ENCODE results near the gene MED22.
"Not testable (repeated sequence)": the region's sequence is repeated elsewhere in the genome, so short reads cannot be mapped to it uniquely, and the experiment has no call there.

The MED22 gene

GRCh38 chr9:133347985-133348717 is at the start of gene MED22, which contains the start of gene RPL7A:
MED22 (minus strand) TSS chr9:133348131; CDS start chr9:133346662, 1,469 bp downstream.
RPL7A (plus strand) TSS chr9:133348218; CDS start chr9:133348244, 26 bp downstream.
- Mint-ChIP-seq H3K9me3 (no peaks in the 10 kb centered on the region), H3K27me3 (ENCODE audit: low read depth) (no peaks in the 10 kb centered on the region), H3K4me3 (peak within 1 kb of the TSS; percentile 99), H3K36me3 (ENCODE audit: low read depth) (peaks cover 56% of the 10 kb centered on the region), H3K27ac (peak within 1 kb of the TSS; percentile 98), H3K4me1 (ENCODE audit: low read depth) (peaks cover 31% of the 10 kb centered on the region)
- peak; percentile 92 for DNase-seq (ENCODE audit: low spot score)

DNA sequence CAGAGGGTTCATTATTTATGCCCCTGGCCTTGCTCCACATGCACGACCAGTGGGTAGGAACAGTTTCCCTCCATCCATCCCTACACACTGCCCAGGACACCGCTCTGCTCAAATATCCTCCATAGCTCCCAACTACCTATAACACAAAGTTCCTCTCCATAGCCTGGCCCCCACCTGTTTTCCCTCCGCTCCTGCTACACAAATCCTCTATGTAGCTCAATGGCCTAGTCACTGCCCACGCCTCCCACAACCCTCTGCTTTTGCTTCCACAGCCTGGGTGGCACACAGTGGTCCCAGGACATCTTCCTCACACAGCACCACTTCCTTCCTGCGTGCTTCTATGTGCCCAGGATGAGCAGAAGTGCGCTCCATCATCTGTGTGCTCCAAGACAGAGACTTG is 49.4 kb upstream of the MED22 start:
- Mint-ChIP-seq H3K4me3 (no peak overlapping the region), H3K4me1 (ENCODE audit: low read depth) (no peaks in the 10 kb centered on the region), H3K36me3 (ENCODE audit: low read depth) (no peaks in the 10 kb centered on the region), H3K27ac (no peak overlapping the region), H3K9me3 (no peaks in the 10 kb centered on the region), H3K27me3 (ENCODE audit: low read depth) (no peaks in the 10 kb centered on the region)
- no peak for DNase-seq (ENCODE audit: low spot score)

- Mint-ChIP-seq H3K9me3 (no peaks in the 10 kb centered on the region), H3K36me3 (ENCODE audit: low read depth) (no peaks in the 10 kb centered on the region), H3K27me3 (ENCODE audit: low read depth) (no peaks in the 10 kb centered on the region), H3K27ac (no peak overlapping the region), H3K4me3 (no peak overlapping the region), H3K4me1 (ENCODE audit: low read depth) (no peaks in the 10 kb centered on the region)
- DNase-seq (ENCODE audit: low spot score): no peak
Observed at GRCh38 chr9:133396952-133397351, 49.0 kb upstream of the MED22 start.

DNA sequence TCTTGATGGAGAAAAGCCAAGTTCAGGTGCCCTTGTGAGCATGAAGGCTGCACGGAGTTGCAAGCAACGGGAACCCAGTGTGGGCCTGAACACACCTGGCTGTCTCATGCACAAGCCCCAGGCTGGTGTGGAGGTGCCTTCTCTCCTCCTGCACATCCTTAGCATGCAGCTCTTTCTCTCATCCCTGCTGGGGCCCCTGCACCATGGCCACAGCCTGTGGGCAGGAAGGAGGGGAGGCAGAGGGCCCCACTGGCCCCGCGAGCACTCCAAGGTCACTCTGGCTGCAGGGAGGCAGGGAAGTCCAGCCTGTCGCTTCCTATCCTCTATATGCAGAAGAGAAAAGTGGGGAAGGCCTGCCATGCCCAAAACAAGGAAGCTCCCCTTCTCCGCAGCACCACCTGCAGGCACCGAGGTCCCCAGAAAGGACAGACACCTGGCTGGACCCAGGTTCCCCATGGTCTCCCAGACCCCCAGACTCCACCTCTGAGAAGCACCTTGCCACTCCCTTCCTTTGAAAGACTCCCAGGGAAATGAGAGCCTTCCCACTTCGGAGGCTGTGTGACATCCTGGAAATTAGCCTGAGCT is 46.8 kb upstream of the MED22 start:
- H3K27me3 Mint-ChIP-seq (ENCODE audit: low read depth): no peaks in the 10 kb centered on the region
- H3K4me1 Mint-ChIP-seq (ENCODE audit: low read depth): no peaks in the 10 kb centered on the region
- DNase-seq (ENCODE audit: low spot score): no peak
- no peaks in the 10 kb centered on the region for H3K36me3 Mint-ChIP-seq (ENCODE audit: low read depth)
- H3K9me3 Mint-ChIP-seq: no peaks in the 10 kb centered on the region
- no peak overlapping the region for H3K4me3 Mint-ChIP-seq
- H3K27ac Mint-ChIP-seq: no peak overlapping the region

- no peaks in the 10 kb centered on the region for H3K9me3 Mint-ChIP-seq
- no peaks in the 10 kb centered on the region for H3K36me3 Mint-ChIP-seq (ENCODE audit: low read depth)
- no peak overlapping the region for H3K27ac Mint-ChIP-seq
- H3K4me1 Mint-ChIP-seq (ENCODE audit: low read depth): no peaks in the 10 kb centered on the region
- no peak overlapping the region for H3K4me3 Mint-ChIP-seq
- H3K27me3 Mint-ChIP-seq (ENCODE audit: low read depth): no peaks in the 10 kb centered on the region
- DNase-seq (ENCODE audit: low spot score): no peak
Observed at GRCh38 chr9:133393399-133393798, 45.5 kb upstream of the MED22 start.

- not testable (repeated sequence) for H3K36me3 Mint-ChIP-seq (ENCODE audit: low read depth); H3K4me3 Mint-ChIP-seq; H3K9me3 Mint-ChIP-seq; H3K27ac Mint-ChIP-seq; H3K27me3 Mint-ChIP-seq (ENCODE audit: low read depth); H3K4me1 Mint-ChIP-seq (ENCODE audit: low read depth); DNase-seq (ENCODE audit: low spot score)
Observed at GRCh38 chr9:133392308-133392707, 44.4 kb upstream of the MED22 start.

- H3K4me1 Mint-ChIP-seq (ENCODE audit: low read depth); H3K27ac Mint-ChIP-seq; H3K27me3 Mint-ChIP-seq (ENCODE audit: low read depth); DNase-seq (ENCODE audit: low spot score); H3K36me3 Mint-ChIP-seq (ENCODE audit: low read depth); H3K4me3 Mint-ChIP-seq; H3K9me3 Mint-ChIP-seq: not testable (repeated sequence)
Observed at GRCh38 chr9:133391449-133391848, 43.5 kb upstream of the MED22 start.

DNA sequence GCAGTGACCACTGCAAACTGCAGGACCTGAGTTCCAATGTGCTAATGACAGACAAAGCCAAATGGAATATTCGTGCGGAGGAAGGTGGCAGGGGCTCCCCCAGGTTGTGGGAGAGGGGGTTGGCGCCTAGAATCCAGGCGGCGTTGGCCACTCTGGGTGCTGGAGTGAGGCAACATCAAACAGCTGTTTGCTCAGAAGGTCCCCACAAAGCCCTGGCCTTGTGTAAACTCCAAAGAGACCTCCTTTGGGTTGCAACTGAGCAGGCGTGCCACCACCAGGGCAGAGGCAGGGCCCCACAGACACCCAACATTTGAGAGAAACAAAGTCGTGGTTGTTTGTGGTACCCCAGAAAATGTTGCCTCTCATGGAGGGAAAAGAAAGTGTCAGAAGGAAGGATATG is 42.8 kb upstream of the MED22 start:
- Mint-ChIP-seq H3K27me3 (ENCODE audit: low read depth) (no peaks in the 10 kb centered on the region), H3K27ac (no peak overlapping the region), H3K36me3 (ENCODE audit: low read depth) (no peaks in the 10 kb centered on the region), H3K4me1 (ENCODE audit: low read depth) (no peaks in the 10 kb centered on the region), H3K4me3 (no peak overlapping the region), H3K9me3 (no peaks in the 10 kb centered on the region)
- DNase-seq (ENCODE audit: low spot score): no peak

DNA sequence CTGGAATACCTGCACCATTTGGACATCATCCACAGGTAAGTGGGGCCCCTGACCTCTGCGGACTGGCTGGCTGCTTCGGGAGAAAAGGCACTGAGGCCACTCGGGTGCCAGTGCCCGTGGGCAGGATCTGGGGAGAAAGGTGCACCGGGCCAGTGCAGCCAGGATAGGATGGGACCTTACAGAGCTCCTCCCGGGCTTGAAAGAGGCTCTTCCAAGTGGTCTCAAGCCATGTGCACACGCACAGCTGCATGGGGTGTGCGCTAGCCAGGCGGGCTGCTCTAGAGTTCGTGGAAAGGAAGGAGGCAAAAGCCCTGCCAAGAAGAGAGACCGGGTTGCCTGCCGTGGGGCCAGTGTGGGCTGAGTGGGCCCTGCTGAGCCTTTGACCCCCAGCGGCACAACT is 41.6 kb upstream of the MED22 start:
- H3K27ac Mint-ChIP-seq: no peak overlapping the region
- no peaks in the 10 kb centered on the region for H3K36me3 Mint-ChIP-seq (ENCODE audit: low read depth)
- no peaks in the 10 kb centered on the region for H3K27me3 Mint-ChIP-seq (ENCODE audit: low read depth)
- no peak overlapping the region for H3K4me3 Mint-ChIP-seq
- DNase-seq (ENCODE audit: low spot score): no peak
- no peaks in the 10 kb centered on the region for H3K4me1 Mint-ChIP-seq (ENCODE audit: low read depth)
- no peaks in the 10 kb centered on the region for H3K9me3 Mint-ChIP-seq

- H3K27ac Mint-ChIP-seq: no peak overlapping the region
- H3K4me1 Mint-ChIP-seq (ENCODE audit: low read depth): no peaks in the 10 kb centered on the region
- no peaks in the 10 kb centered on the region for H3K9me3 Mint-ChIP-seq
- no peaks in the 10 kb centered on the region for H3K27me3 Mint-ChIP-seq (ENCODE audit: low read depth)
- no peak overlapping the region for H3K4me3 Mint-ChIP-seq
- no peak for DNase-seq (ENCODE audit: low spot score)
- H3K36me3 Mint-ChIP-seq (ENCODE audit: low read depth): no peaks in the 10 kb centered on the region
Observed at GRCh38 chr9:133389025-133389557, 41.2 kb upstream of the MED22 start.

- no peaks in the 10 kb centered on the region for H3K27me3 Mint-ChIP-seq (ENCODE audit: low read depth)
- H3K36me3 Mint-ChIP-seq (ENCODE audit: low read depth): no peaks in the 10 kb centered on the region
- no peak for DNase-seq (ENCODE audit: low spot score)
- H3K4me1 Mint-ChIP-seq (ENCODE audit: low read depth): no peaks in the 10 kb centered on the region
- H3K9me3 Mint-ChIP-seq: no peaks in the 10 kb centered on the region
- H3K4me3 Mint-ChIP-seq: no peak overlapping the region
- H3K27ac Mint-ChIP-seq: no peak overlapping the region
Observed at GRCh38 chr9:133387680-133388079, 39.7 kb upstream of the MED22 start.

DNA sequence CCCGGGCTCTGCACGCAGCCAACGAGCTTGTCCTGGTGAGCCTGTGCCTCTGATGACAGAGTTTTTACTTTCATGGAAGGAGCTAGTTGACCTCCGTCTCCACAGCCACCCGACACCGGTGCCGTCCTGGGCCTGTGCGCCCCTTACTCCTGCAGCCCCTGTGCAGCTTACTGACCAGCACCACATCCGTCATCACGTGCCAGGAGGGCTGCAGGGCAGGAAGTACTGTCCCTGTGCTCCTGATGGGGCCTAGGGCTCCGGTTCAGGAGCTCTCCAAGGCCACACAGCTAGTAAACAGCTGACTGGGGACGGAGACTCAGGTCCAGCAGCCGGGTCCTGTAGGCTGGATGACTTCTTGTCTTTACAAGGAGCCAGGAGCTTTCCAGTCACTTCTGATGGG is 38.4 kb upstream of the MED22 start:
- Mint-ChIP-seq H3K27ac (no peak overlapping the region), H3K4me3 (no peak overlapping the region), H3K9me3 (no peaks in the 10 kb centered on the region), H3K27me3 (ENCODE audit: low read depth) (no peaks in the 10 kb centered on the region), H3K36me3 (ENCODE audit: low read depth) (no peaks in the 10 kb centered on the region), H3K4me1 (ENCODE audit: low read depth) (no peaks in the 10 kb centered on the region)
- no peak for DNase-seq (ENCODE audit: low spot score)

DNA sequence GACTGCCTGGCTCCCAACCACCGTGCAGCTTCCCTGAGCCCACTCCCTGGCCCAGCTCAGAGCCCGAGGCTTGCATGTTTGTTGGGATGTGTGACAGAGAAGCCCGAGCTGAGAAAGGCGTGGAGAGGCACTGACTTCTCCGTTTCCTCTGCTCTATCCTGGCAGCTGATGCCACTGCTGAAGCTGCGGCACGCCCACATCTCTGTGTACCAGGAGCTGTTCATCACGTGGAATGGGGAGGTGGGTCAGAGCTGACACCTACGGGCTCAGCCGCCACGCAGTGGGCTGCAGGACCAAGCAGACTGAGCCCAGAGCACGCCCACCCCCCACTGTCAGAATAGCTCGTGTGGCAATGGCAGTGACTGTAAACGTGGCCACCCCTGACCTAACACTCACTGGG is 37.5 kb upstream of the MED22 start:
- Mint-ChIP-seq H3K9me3 (no peaks in the 10 kb centered on the region), H3K4me3 (no peak overlapping the region), H3K27me3 (ENCODE audit: low read depth) (no peaks in the 10 kb centered on the region), H3K36me3 (ENCODE audit: low read depth) (no peaks in the 10 kb centered on the region), H3K4me1 (ENCODE audit: low read depth) (no peaks in the 10 kb centered on the region), H3K27ac (no peak overlapping the region)
- no peak for DNase-seq (ENCODE audit: low spot score)

GRCh38 chr9:133384736-133385321 is 36.9 kb upstream of the MED22 start:
- H3K4me1 Mint-ChIP-seq (ENCODE audit: low read depth): no peaks in the 10 kb centered on the region
- no peak for DNase-seq (ENCODE audit: low spot score)
- no peaks in the 10 kb centered on the region for H3K27me3 Mint-ChIP-seq (ENCODE audit: low read depth)
- H3K4me3 Mint-ChIP-seq: no peak overlapping the region
- H3K36me3 Mint-ChIP-seq (ENCODE audit: low read depth): no peaks in the 10 kb centered on the region
- H3K27ac Mint-ChIP-seq: no peak overlapping the region
- H3K9me3 Mint-ChIP-seq: no peaks in the 10 kb centered on the region
